NCI-H345 treated with DMSO at 0.1 percent for 48 hours (cell line): Measurements from ENCODE around the gene ACAA1.
"Not testable (repeated sequence)": the region's sequence is repeated elsewhere in the genome, so short reads cannot be mapped to it uniquely, and the experiment has no call there.

Source experiments
- DNase-seq: peaks from one replicate; lab custom pipeline; 2025; ENCODE audit not compliant: unreplicated experiment; lab: John Stamatoyannopoulos, UW

The ACAA1 gene

DNA sequence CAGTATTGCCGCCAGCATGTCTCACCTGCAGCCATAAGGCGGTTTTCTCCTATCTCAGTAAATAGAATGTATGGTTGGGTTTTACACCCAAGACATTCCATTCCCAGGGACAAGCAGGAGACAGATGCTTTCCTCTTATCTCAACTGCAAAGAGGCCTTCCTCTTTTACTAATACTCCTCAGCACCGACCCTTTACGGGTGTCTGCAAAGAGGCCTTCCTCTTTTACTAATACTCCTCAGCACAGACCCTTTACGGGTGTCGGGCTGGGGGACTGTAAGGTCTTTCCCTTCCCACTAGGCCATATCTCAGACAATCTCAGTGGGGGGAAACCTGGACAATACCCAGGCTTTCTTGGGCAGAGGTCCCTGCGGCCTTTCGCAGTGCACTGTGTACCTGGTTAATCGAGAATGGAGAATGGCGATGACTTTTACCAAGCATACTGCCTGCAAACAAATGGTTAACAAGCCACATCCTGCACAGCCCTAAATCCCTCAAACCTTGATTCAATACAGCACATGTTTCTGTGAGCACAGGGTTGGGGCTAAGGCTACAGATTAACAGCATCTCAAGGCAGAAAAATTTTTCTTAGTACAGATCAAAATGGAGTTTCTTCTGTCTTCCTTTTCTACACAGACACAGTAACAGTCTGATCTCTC is 1.2 kb downstream of the ACAA1 start:
- not testable (repeated sequence) for DNase-seq

- DNase-seq = not testable (repeated sequence)
Measured at GRCh38 chr3:38134517-38135143, 2.3 kb downstream of the ACAA1 start.

DNA sequence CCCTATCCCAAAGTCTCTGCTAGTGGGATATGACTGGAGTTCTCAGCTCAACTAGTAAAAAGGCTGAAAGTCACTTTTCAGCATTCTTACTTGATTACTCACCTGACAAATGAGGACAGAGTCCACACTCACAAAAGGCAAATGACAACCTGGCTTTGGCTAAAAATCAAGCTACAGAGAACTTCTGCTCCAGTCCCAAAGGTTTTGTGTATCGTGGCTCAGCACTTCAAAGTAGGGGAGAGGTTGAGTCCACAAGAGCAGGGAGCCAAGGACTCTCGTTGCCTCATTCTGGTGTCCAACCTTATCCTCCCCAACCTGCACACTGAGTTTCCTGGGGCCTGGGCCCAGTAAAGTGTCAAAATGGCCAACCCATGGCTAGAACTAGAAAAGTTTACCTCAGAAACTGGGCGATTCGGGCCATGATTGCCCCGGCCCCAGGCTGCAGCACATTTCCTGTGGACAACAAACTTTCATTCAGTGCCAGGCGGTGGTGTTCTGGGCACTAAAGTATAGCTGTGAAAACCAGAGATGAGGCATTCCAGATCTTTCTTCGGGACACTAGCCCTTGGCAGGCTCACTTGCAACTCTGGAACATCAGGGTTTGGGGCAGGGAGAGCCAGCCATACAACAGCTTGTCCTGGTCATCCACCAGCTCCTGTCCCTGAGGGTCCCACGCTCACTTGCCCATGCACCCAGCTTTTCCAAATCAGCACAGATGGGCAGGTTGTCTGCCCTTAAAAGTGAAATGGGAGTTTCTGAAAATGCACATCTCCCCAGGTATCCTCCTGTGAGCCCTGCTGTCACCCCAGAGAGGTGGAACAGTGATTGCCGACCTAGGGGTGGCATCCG is 3.1 kb downstream of the ACAA1 start:
- DNase-seq = no peak

- DNase-seq = no peak
Measured at GRCh38 chr3:38133209-38133556, 3.7 kb downstream of the ACAA1 start.

GRCh38 chr3:38131621-38132369 is 5.1 kb downstream of the ACAA1 start:
- no peak for DNase-seq

DNA sequence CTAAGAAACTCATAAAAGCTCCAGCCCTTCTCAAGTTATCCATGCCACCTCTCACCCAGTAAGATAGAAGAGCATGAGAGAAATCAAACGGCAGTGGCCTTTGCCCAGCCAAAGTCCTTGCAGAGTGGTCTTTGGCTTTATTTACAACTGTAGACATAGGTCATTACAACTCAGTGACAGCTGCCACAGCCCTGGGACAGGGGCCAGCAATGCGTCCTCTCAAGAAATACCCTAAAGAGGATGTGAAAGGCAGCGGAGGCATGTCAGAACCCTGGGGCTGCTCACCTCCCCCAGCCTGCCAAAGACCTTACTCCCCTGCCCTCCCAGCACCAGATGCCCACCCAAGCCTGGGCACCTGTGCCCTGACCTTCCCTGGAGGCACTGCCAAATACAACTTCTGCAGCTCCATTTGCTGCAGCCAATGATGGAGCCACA is 6.3 kb downstream of the ACAA1 start:
- no peak for DNase-seq

GRCh38 chr3:38129058-38129457 is 7.9 kb downstream of the ACAA1 start:
- DNase-seq = no peak

- no peak for DNase-seq
Measured at GRCh38 chr3:38128303-38128655, 8.6 kb downstream of the ACAA1 start.

DNA sequence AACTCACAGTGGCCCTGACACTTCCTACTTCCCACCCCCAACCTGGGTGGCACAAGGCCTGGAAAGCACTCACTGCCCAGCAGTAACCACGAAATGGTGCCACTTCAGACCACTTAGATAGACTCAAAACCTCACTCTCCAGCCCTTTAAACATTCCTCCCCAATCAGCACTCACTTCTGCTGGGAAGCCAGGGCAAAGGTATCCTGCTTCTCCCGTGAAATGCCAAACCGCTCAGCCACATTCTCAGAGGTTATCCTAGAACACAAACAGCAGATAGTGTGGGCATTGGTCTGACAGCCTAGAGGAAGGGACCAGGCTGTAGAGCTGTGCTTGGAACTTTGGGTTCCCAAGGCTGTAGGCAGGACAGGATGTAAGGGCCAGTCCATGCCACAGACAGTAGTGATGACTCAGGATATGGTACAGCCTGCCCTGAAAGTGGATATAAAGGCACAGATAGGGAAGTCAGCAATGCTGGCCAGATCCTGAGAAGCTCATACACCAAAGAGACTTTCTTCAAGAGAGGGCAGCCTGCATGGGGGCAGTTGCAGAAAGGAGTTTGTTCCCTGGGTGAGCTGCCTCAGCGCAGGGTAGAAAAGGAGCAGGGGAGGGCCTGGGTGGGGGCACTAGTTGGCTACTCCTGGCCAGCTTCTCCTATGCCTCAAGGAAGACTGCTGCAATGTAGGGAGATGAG is 9.2 kb downstream of the ACAA1 start:
- no peak for DNase-seq

DNA sequence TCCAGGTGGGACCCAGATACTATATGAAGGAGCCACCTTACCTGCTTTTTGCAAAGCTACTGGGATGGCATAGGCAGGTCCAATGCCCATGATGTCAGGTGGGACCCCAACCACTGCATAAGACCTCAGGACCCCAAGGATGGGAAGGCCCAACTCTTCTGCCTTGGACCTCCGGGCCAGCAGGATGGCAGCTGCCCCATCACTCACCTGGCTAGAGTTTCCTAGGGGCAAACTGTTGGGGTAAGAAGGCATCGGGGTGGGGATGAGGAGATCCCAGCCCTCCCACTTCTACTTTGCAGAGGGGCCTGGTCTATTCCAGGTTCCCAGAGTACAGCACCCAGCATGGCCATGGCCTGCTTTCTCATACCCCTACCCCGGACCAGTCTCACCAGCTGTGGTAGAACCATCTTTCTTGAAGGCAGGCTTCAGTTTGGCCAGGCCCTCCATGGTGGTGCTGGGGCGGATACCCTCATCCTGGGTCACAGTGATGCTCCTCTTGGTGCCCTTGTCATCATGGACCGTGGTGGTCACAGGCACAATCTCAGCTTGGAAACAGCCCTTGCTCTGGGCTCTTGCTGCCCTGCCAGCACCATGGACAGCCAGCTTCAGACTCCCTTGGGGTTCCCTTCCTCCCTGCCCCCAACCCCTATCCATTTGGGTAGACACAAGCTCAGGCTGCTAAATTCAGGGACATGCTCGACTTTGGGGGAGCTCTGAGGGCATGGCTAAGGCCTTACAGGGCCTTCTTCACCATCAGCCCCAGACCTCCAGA is 10.6 kb downstream of the ACAA1 start:
- DNase-seq = no peak

DNA sequence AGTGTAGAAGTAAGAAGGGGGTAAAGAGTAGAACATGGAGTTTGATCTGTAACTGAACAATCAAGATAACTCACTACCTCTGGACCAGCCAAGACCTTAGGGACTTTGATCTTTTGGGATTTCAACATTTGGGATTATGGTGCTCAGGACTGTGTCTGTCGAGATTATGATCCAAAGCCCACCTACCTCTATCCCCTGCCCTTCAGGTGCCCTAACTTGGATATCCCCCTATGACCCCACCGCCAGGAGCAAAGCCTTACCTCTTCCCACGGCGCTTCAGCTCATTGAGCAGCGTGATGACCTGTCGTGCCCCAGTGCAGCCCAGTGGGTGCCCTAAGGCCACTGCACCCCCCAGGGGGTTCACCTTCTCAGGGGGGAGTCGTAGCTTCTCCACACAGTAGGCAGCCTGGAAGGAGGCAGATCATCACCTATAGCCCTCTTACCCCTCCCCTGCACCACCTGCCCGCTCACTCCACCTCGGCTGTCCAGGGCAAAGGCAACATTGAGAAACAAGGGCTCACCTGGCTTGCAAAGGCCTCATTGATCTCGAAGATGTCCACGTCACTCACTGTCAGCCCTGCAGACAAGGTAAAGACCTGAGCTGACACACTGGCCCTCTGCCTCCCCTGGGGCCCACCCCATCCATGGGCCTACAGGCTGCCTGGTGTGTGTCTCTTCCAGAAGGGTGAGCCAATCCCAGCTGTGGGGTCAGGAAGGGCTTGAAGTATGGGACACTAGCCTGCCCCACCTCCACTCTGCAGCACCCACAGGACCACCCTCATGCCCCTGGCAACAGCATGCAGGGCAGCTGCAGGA is 11.4 kb downstream of the ACAA1 start:
- DNase-seq = no peak

DNA sequence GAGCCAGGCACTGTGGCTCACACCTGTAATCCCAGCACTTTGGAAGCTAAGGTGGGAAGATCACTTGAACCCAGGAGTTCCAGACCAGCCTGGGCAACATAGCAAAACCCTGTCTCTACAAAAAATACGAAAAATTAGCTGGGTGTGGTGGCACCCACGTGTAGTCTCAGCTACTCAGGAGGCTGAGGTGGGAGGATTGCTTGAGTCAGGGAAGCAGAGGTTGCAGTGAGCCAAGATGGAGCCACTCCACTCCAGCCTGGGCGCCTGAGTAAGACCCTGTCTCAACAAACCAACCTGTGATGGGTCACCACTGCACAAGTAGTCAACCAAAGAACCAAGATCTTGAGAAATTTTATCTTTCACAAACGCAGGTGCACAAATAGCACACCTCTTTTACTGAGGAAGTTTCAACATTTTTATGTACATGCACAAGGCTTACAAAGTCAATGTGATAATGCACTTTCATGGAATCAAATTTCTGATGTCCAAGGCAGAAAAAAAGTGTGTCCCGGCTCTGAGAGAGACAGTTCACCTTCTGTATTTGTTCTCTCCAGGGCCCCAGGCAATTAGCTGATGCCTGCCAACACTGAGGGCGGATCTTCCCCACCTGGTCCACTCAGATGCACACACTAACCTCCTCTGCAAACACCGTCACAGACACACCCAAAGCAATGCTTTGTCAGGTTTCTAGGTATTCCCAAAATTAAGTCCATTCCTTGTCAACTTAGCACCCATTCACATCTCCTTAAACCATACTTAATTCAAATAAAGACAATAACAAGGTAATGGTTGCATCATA is 12.4 kb downstream of the ACAA1 start:
- DNase-seq = no peak

- no peak for DNase-seq
Measured at GRCh38 chr3:38122712-38123290, 14.1 kb downstream of the ACAA1 start.

- no peak for DNase-seq
Measured at GRCh38 chr3:38121832-38122461, 15.0 kb downstream of the ACAA1 start.

DNA sequence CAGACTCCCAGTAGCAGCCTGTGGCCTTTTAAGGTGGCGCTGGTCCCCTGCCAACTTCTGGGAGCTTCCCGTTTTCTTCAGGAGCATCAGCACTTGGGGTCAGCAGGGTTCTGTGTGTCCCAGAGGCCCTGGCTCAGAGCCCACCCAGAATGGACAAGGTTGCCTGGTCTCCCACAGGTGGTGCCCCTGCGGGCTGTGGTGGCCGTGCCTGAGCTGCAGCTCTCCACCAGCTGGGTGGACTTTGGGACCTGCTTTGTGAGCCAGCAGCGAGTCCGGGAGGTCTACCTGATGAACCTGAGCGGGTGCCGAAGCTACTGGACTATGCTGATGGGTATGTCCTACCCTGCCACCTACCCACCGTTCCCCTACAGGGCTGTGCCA is 15.5 kb downstream of the ACAA1 start:
- no peak for DNase-seq

GRCh38 chr3:38120693-38121450 is 16.1 kb downstream of the ACAA1 start:
- no peak for DNase-seq
